Glutamatergic neuron (in vitro differentiated cells): ENCODE results near the gene ANHX. TPM values are rescaled to one million over a fixed set of nuclear protein-coding genes. Genes with fewer than 3 reads are reported as not detected.

Source experiments
- DNase-seq: peaks from one replicate; pipeline ENCODE4 v3.0.0; 2022
- H3K27ac Mint-ChIP-seq: one replicate; pipeline ENCODE4 v1.8.0; 2020; ENCODE audit warnings: mild to moderate bottlenecking, mixed read lengths, inconsistent platforms; ENCODE audit not compliant: unreplicated experiment
- H3K27me3 Mint-ChIP-seq: one replicate; pipeline ENCODE4 v1.8.0; 2020; ENCODE audit warnings: mild to moderate bottlenecking, moderate library complexity, mixed read lengths, inconsistent platforms; ENCODE audit not compliant: unreplicated experiment
- H3K36me3 Mint-ChIP-seq: one replicate; pipeline ENCODE4 v1.8.0; 2020; ENCODE audit warnings: mild to moderate bottlenecking, mixed read lengths, inconsistent platforms; ENCODE audit not compliant: unreplicated experiment
- H3K4me1 Mint-ChIP-seq: one replicate; pipeline ENCODE4 v1.8.0; 2020; ENCODE audit warnings: mild to moderate bottlenecking, low read depth, mixed read lengths, inconsistent platforms; ENCODE audit not compliant: unreplicated experiment
- H3K4me3 Mint-ChIP-seq: one replicate; pipeline ENCODE4 v1.8.0; 2020; ENCODE audit warnings: mild to moderate bottlenecking, mixed read lengths, inconsistent platforms; ENCODE audit not compliant: unreplicated experiment
- H3K9me3 Mint-ChIP-seq: one replicate; pipeline ENCODE4 v1.8.0; 2020; ENCODE audit warnings: mild to moderate bottlenecking, moderate library complexity, mixed read lengths, inconsistent platforms; ENCODE audit not compliant: unreplicated experiment
- CTCF ChIP-seq: fragments of 200-600 bp; sonication (generic); IDR thresholded peaks from one replicate; pipeline ENCODE4 v1.5.0; 2021; ENCODE audit not compliant: partially characterized antibody, unreplicated experiment
- total RNA-seq: library from RNA; stranded (reverse); fragmentation: NEBNext Ultra II Directional; extraction: Animal tissue kit (Norgen Biotek cat#: 25700); gene quantifications from one replicate; pipeline ENCODE4 v1.2.1, GENCODE V29; 2021; ENCODE audit not compliant: unreplicated experiment

ANHX gene
- total RNA-seq, 1 donor from 2014 or later = not detected

- DNase-seq = no peak
- no peak for TF ChIP-seq CTCF
- peaks cover 2% of the 10 kb centered on the region for H3K27me3 Mint-ChIP-seq
- H3K36me3 Mint-ChIP-seq = peaks cover 18% of the 10 kb centered on the region
- H3K4me1 Mint-ChIP-seq = no peaks in the 10 kb centered on the region
- no peak overlapping the region for H3K4me3 Mint-ChIP-seq
- H3K9me3 Mint-ChIP-seq = peaks cover 10% of the 10 kb centered on the region
- H3K27ac Mint-ChIP-seq = no peak overlapping the region
Observed at GRCh38 chr12:133221241-133221640, 14.4 kb downstream of the ANHX start.

GRCh38 chr12:133220521-133220920 is 15.2 kb downstream of the ANHX start:
- no peak for DNase-seq
- Mint-ChIP-seq H3K4me1 (no peaks in the 10 kb centered on the region), H3K27ac (no peak overlapping the region), H3K4me3 (no peak overlapping the region), H3K27me3 (peaks cover 2% of the 10 kb centered on the region), H3K36me3 (peaks cover 18% of the 10 kb centered on the region), H3K9me3 (peaks cover 10% of the 10 kb centered on the region)
- no peak for TF ChIP-seq CTCF

GRCh38 chr12:133217219-133217618 is 18.5 kb downstream of the ANHX start:
- H3K27ac Mint-ChIP-seq = no peak overlapping the region
- TF ChIP-seq CTCF = no peak
- peaks cover 2% of the 10 kb centered on the region for H3K27me3 Mint-ChIP-seq
- no peak for DNase-seq
- peaks cover 18% of the 10 kb centered on the region for H3K36me3 Mint-ChIP-seq
- H3K4me1 Mint-ChIP-seq = no peaks in the 10 kb centered on the region
- no peak overlapping the region for H3K4me3 Mint-ChIP-seq
- H3K9me3 Mint-ChIP-seq = peaks cover 19% of the 10 kb centered on the region

GRCh38 chr12:133215724-133216123 is 20.0 kb downstream of the ANHX start:
- no peak overlapping the region for H3K27ac Mint-ChIP-seq
- no peak for TF ChIP-seq CTCF
- peaks cover 18% of the 10 kb centered on the region for H3K36me3 Mint-ChIP-seq
- H3K27me3 Mint-ChIP-seq = peaks cover 3% of the 10 kb centered on the region
- no peaks in the 10 kb centered on the region for H3K4me1 Mint-ChIP-seq
- no peak overlapping the region for H3K4me3 Mint-ChIP-seq
- no peak for DNase-seq
- H3K9me3 Mint-ChIP-seq = peaks cover 18% of the 10 kb centered on the region

- no peaks in the 10 kb centered on the region for H3K4me1 Mint-ChIP-seq
- H3K9me3 Mint-ChIP-seq = peaks cover 51% of the 10 kb centered on the region
- H3K27ac Mint-ChIP-seq = no peak overlapping the region
- peaks cover 53% of the 10 kb centered on the region for H3K36me3 Mint-ChIP-seq
- DNase-seq = no peak
- TF ChIP-seq CTCF = no peak
- peaks cover 31% of the 10 kb centered on the region for H3K27me3 Mint-ChIP-seq
- no peak overlapping the region for H3K4me3 Mint-ChIP-seq
Observed at GRCh38 chr12:133206390-133206789, 29.3 kb downstream of the ANHX start.
